Activated naive CD8-positive, alpha-beta T cell treated with anti-CD3 and anti-CD28 coated beads, Interleukin-2, amount 50 U/mL, for 24 hours (primary cell): Measurements from ENCODE around the gene MT1M.
"Not testable (repeated sequence)": the region's sequence is repeated elsewhere in the genome, so short reads cannot be mapped to it uniquely, and the experiment has no call there.

Source experiments
- ATAC-seq: fragments of 150-1000 bp; cut with Tn5 transposase; one replicate; pipeline ENCODE4 v1.10.0; 2021
- DNase-seq: peaks from one replicate; pipeline ENCODE4 v3.0.0; 2021
- H3K27ac Mint-ChIP-seq: one replicate; pipeline ENCODE4 v1.8.0; 2021; ENCODE audit warnings: mild to moderate bottlenecking, mixed read lengths
- H3K27me3 Mint-ChIP-seq: one replicate; pipeline ENCODE4 v1.8.0; 2021; ENCODE audit warnings: mixed read lengths
- H3K36me3 Mint-ChIP-seq: one replicate; pipeline ENCODE4 v1.8.0; 2021; ENCODE audit warnings: low read depth, mixed read lengths
- H3K4me1 Mint-ChIP-seq: one replicate; pipeline ENCODE4 v1.8.0; 2021; ENCODE audit warnings: mixed read lengths
- H3K4me3 Mint-ChIP-seq: one replicate; pipeline ENCODE4 v1.8.0; 2021; ENCODE audit warnings: mild to moderate bottlenecking, moderate library complexity, mixed read lengths
- H3K9me3 Mint-ChIP-seq: one replicate; pipeline ENCODE4 v1.8.0; 2021; ENCODE audit warnings: mixed read lengths

MT1M gene

GRCh38 chr16:56667581-56668571 is 35.4 kb downstream of the MT1M start, which contains the start of gene MT1G:
TSS of gene MT1G (minus strand) at chr16:56668065. CDS start at chr16:56667993, 72 bp downstream.
- H3K4me1 Mint-ChIP-seq, result peaks cover 18% of the 10 kb centered on the region
- H3K4me3 Mint-ChIP-seq, result peak within 1 kb of the TSS; percentile 63
- H3K36me3 Mint-ChIP-seq, result no peaks in the 10 kb centered on the region
- H3K27ac Mint-ChIP-seq, result no peak within 1 kb of the TSS
- DNase-seq (no peak), ATAC-seq (peak; percentile 64)
- H3K27me3 Mint-ChIP-seq, result peaks cover 63% of the 10 kb centered on the region
- no peaks in the 10 kb centered on the region for H3K9me3 Mint-ChIP-seq

- H3K4me1 Mint-ChIP-seq, result peaks cover 16% of the 10 kb centered on the region
- ATAC-seq, result no peak
- peaks cover 68% of the 10 kb centered on the region for H3K27me3 Mint-ChIP-seq
- H3K9me3 Mint-ChIP-seq, result no peaks in the 10 kb centered on the region
- H3K36me3 Mint-ChIP-seq, result no peaks in the 10 kb centered on the region
- peak within 1 kb of the TSS; percentile 37 for H3K4me3 Mint-ChIP-seq
- no peak for DNase-seq
- no peak within 1 kb of the TSS for H3K27ac Mint-ChIP-seq
Measured at GRCh38 chr16:56669005-56669839, 36.8 kb downstream of the MT1M start, which contains the start of gene MT1H. TSS of gene MT1H (plus strand) at chr16:56669814. CDS start at chr16:56669885, 71 bp downstream.

- Mint-ChIP-seq H3K4me3 (peak overlapping the region; percentile 37), H3K9me3 (no peaks in the 10 kb centered on the region), H3K36me3 (no peaks in the 10 kb centered on the region), H3K27ac (no peak overlapping the region), H3K27me3 (peaks cover 73% of the 10 kb centered on the region), H3K4me1 (peaks cover 15% of the 10 kb centered on the region)
- DNase-seq (no peak), ATAC-seq (no peak)
Measured at GRCh38 chr16:56669840-56670619, 37.6 kb downstream of the MT1M start.

GRCh38 chr16:56670620-56670934 is 38.1 kb downstream of the MT1M start:
- H3K4me1 Mint-ChIP-seq, result peaks cover 17% of the 10 kb centered on the region
- DNase-seq (no peak), ATAC-seq (no peak)
- no peak overlapping the region for H3K4me3 Mint-ChIP-seq
- H3K27me3 Mint-ChIP-seq, result peaks cover 79% of the 10 kb centered on the region
- no peaks in the 10 kb centered on the region for H3K9me3 Mint-ChIP-seq
- H3K36me3 Mint-ChIP-seq, result no peaks in the 10 kb centered on the region
- H3K27ac Mint-ChIP-seq, result no peak overlapping the region

- DNase-seq, H3K27ac Mint-ChIP-seq, H3K4me3 Mint-ChIP-seq, H3K36me3 Mint-ChIP-seq, H3K9me3 Mint-ChIP-seq, ATAC-seq: not testable (repeated sequence)
- H3K4me1 Mint-ChIP-seq, result peaks cover 25% of the 10 kb centered on the region
- H3K27me3 Mint-ChIP-seq, result peaks cover 74% of the 10 kb centered on the region
Measured at GRCh38 chr16:56671691-56672090, 39.2 kb downstream of the MT1M start.

GRCh38 chr16:56672171-56672570 is 39.7 kb downstream of the MT1M start:
- H3K36me3 Mint-ChIP-seq, DNase-seq, H3K9me3 Mint-ChIP-seq, H3K4me3 Mint-ChIP-seq, H3K27ac Mint-ChIP-seq, ATAC-seq: not testable (repeated sequence)
- Mint-ChIP-seq H3K4me1 (peaks cover 25% of the 10 kb centered on the region), H3K27me3 (peaks cover 70% of the 10 kb centered on the region)

- peaks cover 63% of the 10 kb centered on the region for H3K27me3 Mint-ChIP-seq
- no peak overlapping the region for H3K4me3 Mint-ChIP-seq
- H3K27ac Mint-ChIP-seq, result no peak overlapping the region
- H3K4me1 Mint-ChIP-seq, result peaks cover 23% of the 10 kb centered on the region
- no peaks in the 10 kb centered on the region for H3K36me3 Mint-ChIP-seq
- no peak for ATAC-seq
- no peak for DNase-seq
- no peaks in the 10 kb centered on the region for H3K9me3 Mint-ChIP-seq
Measured at GRCh38 chr16:56672761-56673536, 40.5 kb downstream of the MT1M start.

- Mint-ChIP-seq H3K4me1 (peaks cover 19% of the 10 kb centered on the region), H3K27me3 (peaks cover 55% of the 10 kb centered on the region), H3K4me3 (no peak overlapping the region), H3K27ac (no peak overlapping the region), H3K9me3 (no peaks in the 10 kb centered on the region), H3K36me3 (no peaks in the 10 kb centered on the region)
- DNase-seq, result no peak
- no peak for ATAC-seq
Measured at GRCh38 chr16:56673921-56674320, 41.5 kb downstream of the MT1M start.

GRCh38 chr16:56674570-56674969 is 42.1 kb downstream of the MT1M start:
- H3K9me3 Mint-ChIP-seq, H3K4me3 Mint-ChIP-seq, H3K36me3 Mint-ChIP-seq, DNase-seq, ATAC-seq, H3K27ac Mint-ChIP-seq: not testable (repeated sequence)
- peaks cover 19% of the 10 kb centered on the region for H3K4me1 Mint-ChIP-seq
- H3K27me3 Mint-ChIP-seq, result peaks cover 49% of the 10 kb centered on the region

GRCh38 chr16:56675685-56676210 is 43.3 kb downstream of the MT1M start:
- peak; percentile 46 for ATAC-seq
- no peaks in the 10 kb centered on the region for H3K9me3 Mint-ChIP-seq
- no peaks in the 10 kb centered on the region for H3K36me3 Mint-ChIP-seq
- H3K27ac Mint-ChIP-seq, result peak overlapping the region; percentile 7
- peaks cover 38% of the 10 kb centered on the region for H3K27me3 Mint-ChIP-seq
- H3K4me3 Mint-ChIP-seq, result peak overlapping the region; percentile 48
- H3K4me1 Mint-ChIP-seq, result peaks cover 19% of the 10 kb centered on the region
- peak; percentile 53 for DNase-seq

GRCh38 chr16:56677474-56677873 is 45.0 kb downstream of the MT1M start:
- Mint-ChIP-seq H3K4me3 (no peak overlapping the region), H3K36me3 (no peaks in the 10 kb centered on the region)

GRCh38 chr16:56679078-56679730 is 46.7 kb downstream of the MT1M start:
- no peak overlapping the region for H3K4me3 Mint-ChIP-seq
- no peak overlapping the region for H3K27ac Mint-ChIP-seq
- ATAC-seq, result no peak

More at GRCh38 chr16:56677474-56677873, 45.0 kb downstream of the MT1M start:
- Mint-ChIP-seq H3K27ac (no peak overlapping the region), H3K4me1 (peaks cover 29% of the 10 kb centered on the region), H3K27me3 (peaks cover 22% of the 10 kb centered on the region), H3K9me3 (no peaks in the 10 kb centered on the region)
- ATAC-seq (no peak), DNase-seq (no peak)

GRCh38 chr16:56679818-56680217 is 47.4 kb downstream of the MT1M start:
- peak; percentile 67 for ATAC-seq

More at GRCh38 chr16:56679078-56679730, 46.7 kb downstream of the MT1M start:
- H3K27me3 Mint-ChIP-seq, result peaks cover 14% of the 10 kb centered on the region
- H3K9me3 Mint-ChIP-seq, result no peaks in the 10 kb centered on the region
- peaks cover 41% of the 10 kb centered on the region for H3K4me1 Mint-ChIP-seq
- no peaks in the 10 kb centered on the region for H3K36me3 Mint-ChIP-seq
- no peak for DNase-seq

More at GRCh38 chr16:56679818-56680217, 47.4 kb downstream of the MT1M start:
- Mint-ChIP-seq H3K27ac (no peak overlapping the region), H3K4me1 (peaks cover 39% of the 10 kb centered on the region), H3K27me3 (peaks cover 10% of the 10 kb centered on the region), H3K9me3 (no peaks in the 10 kb centered on the region), H3K4me3 (no peak overlapping the region), H3K36me3 (no peaks in the 10 kb centered on the region)
- no peak for DNase-seq
